ENCODE measurements around the gene GNAI2.
"Not testable (repeated sequence)": the region's sequence is repeated elsewhere in the genome, so short reads cannot be mapped to it uniquely, and the experiment has no call there.

The GNAI2 gene

DNA sequence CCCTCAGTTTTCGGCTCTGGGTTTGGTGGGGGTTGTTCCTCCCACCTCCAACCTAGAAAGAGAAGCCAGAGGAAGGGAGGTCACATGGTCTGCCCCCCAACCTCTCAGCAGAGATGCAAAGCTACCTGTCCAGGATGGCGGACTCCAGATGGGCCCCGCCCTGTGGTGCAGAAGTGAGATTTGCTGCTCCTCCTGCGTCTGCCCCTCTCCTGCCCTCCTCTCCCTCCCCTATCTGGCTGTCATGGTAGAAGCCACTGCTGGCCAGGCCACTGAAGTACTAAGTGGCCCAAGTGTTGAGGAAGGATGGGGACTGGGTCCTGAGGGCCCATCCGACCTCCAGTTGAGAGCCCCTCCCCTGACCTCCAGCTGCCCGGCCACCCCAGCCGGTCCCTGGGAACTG is 30.8 kb downstream of the GNAI2 start:
- no peak for DNase-seq

DNA sequence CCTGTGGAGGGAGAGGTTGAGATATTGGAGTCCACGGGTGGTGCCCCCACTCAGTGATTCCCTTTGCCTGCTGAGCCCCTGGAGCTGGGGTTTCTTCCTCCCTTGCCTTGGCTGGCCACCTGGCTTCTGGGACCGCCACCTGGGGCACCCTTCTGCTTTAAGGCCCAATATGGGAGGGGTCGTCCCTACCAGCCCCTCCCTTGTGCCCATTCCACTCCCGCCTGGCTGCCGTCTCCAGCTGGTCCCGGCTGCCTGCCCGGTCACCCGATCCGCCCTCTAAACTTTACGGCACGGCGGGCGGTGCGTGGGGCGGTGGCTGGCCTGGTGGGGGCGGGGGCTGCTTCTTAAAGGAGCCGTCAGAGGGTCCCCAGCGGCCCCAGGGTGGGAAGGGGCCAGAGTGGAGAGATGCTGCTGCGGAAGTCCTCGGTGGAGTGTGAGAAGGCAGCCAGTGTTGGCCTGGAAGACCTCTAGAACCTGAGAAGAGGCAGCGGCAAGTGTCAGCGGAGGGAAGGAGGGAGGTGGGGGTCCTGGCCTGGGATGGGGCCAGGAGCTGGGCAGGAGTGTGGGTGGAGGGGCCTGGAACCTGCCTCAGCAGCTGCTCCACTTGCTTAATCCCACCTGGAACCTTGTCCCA is 31.4 kb downstream of the GNAI2 start:
- no peak for DNase-seq

DNA sequence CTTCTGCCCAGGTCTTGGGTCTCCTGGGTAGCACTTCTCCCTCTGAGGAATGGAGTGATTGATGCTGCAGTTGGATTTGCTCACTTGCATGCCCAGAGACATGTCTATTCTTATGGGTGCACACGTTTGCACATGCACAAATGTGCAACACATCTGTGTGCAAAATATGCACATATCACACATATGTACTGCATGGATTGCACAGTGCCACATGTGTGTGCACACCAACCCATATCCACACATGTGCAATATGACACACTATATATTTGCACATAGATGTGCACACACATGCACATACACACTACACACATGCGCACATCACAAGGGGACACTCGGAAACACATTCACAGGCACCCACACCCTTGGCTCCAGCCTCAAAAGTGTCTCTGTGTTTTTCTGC is 32.3 kb downstream of the GNAI2 start:
- no peak for DNase-seq

- DNase-seq: no peak
Observed at GRCh38 chr3:50268703-50269451, 32.9 kb downstream of the GNAI2 start, which contains the start of gene SEMA3B. TSS of gene SEMA3B (plus strand) at chr3:50269147. CDS start at chr3:50269241, 94 bp downstream.

GRCh38 chr3:50269460-50269859 is 33.5 kb downstream of the GNAI2 start:
- no peak for DNase-seq

GRCh38 chr3:50269977-50270413 is 34.0 kb downstream of the GNAI2 start:
- no peak for DNase-seq

DNA sequence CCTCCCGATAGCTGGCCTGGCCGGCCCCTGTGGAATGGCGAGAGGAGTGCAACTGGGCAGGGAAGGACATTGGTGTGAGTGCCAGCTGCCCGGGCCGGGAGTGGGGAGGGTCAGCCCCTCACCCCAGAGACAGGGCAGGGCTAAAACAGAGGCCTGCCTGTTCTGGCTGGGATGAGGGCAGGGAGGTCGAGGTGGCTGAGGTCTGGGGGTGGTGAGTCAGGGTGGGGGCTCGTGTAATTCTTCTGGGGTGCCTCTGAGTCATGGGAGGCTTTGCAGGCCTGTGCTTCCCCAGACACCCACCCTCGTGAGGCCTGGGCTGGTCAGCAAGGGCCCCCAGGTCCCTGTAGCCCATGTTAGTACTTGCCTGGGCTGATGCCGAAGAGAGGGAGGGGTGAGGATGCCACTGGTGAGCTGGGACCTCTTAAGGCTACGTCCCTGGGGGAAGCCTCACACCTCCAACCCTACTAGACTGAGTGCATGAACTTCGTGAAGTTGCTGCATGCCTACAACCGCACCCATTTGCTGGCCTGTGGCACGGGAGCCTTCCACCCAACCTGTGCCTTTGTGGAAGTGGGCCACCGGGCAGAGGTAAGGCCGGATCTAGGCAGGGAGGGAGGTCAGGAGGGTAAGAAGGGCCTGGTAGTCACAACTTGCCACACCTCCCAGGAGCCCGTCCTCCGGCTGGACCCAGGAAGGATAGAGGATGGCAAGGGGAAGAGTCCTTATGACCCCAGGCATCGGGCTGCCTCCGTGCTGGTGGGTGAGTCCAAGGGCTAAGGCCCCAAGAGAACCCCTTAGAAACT is 34.6 kb downstream of the GNAI2 start:
- DNase-seq: no peak

DNA sequence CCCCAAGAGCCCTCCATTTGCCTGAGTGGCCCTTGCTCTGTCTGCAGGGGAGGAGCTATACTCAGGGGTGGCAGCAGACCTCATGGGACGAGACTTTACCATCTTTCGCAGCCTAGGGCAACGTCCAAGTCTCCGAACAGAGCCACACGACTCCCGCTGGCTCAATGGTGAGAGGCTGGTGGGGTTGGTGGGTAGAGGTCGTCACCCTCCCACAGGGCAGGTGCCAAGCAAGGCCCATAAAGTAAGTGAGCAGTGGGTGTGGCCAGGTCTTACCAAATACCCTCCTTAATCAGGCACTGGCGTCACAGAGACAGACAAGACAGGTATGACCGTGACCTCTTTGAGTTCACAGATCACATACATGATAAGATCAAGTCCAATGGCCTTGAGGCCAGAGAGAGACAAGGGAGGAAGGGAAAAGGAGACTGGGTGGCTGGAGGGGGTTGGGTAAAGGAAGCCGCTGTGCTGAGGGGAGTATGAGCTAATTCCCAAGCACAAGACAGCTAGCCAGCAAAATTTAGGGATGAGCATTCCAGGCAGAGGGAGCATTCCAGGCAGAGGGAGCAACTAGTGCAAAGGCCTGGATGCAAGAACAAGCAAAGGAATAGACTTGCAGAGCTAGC is 35.4 kb downstream of the GNAI2 start:
- no peak for DNase-seq

DNA sequence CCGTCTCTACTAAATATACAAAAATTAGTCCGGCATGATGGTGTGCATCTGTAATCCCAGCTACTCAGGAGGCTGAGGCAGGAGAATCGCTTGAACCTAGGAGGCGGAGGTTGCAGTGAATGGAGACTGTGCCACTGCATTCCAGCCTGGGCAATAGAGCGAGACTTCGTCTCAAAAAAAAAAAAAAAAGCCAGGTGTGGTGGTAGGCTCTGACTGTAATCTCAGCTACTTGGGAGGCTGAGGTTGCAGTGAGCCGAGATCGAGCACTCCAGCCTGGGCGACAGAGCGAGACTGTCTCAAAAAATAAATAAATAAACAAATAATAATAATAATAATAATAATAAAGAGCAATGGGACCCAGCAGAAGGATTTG is 36.5 kb downstream of the GNAI2 start:
- DNase-seq: not testable (repeated sequence)

- peak; percentile 63 for DNase-seq
Observed at GRCh38 chr3:50272911-50273688, 37.1 kb downstream of the GNAI2 start.

- DNase-seq: no peak
Observed at GRCh38 chr3:50273689-50274065, 37.7 kb downstream of the GNAI2 start.

DNA sequence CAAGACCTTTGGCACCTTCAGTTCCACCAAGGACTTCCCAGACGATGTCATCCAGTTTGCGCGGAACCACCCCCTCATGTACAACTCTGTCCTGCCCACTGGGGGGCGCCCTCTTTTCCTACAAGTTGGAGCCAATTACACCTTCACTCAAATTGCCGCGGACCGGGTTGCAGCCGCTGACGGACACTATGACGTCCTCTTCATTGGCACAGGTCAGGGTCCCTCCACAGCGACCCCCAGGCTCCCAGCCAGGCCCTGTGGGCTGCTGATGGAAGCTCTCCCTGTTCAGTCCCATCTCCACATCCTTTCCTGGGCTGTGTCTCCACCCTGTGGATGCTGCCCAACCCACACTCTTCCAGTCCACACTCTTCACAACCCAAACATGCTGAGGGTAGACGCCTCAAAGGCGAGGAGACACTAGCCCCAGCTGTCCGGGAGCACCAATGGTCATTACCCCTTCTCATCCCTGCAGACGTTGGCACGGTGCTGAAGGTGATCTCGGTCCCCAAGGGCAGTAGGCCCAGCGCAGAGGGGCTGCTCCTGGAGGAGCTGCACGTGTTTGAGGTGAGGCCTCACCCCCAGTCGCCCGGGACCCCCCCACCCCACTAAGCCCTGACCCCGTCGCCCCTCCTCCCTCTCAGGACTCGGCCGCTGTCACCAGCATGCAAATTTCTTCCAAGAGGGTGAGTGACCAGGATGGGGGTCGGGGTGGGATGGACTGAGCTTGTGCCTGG is 38.5 kb downstream of the GNAI2 start:
- DNase-seq: no peak

- no peak for DNase-seq
Observed at GRCh38 chr3:50275141-50275995, 39.4 kb downstream of the GNAI2 start.

DNA sequence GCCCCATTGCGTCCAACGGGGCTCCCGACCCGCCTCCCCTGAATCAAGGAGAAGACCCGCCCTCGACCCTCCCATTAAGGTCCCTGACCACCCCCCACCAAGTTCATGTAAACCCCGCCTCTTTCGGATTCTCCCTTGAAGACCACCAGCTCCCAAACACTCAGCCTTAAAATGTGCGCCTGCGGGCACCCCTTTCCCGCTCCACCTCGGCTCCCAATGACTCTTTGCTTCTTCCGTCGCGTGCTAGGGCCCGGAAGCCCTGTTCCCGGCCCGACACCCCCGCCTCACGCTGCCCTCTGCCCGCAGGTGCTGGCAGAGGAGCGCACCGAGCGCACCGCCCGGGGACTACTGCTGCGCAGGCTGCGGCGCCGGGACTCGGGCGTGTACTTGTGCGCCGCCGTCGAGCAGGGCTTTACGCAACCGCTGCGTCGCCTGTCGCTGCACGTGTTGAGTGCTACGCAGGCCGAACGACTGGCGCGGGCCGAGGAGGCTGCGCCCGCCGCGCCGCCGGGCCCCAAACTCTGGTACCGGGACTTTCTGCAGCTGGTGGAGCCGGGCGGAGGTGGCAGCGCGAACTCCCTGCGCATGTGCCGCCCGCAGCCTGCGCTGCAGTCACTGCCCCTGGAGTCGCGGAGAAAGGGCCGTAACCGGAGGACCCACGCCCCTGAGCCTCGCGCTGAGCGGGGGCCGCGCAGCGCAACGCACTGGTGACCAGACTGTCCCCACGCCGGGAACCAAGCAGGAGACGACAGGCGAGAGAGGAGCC is 40.2 kb downstream of the GNAI2 start:
- DNase-seq: no peak

DNA sequence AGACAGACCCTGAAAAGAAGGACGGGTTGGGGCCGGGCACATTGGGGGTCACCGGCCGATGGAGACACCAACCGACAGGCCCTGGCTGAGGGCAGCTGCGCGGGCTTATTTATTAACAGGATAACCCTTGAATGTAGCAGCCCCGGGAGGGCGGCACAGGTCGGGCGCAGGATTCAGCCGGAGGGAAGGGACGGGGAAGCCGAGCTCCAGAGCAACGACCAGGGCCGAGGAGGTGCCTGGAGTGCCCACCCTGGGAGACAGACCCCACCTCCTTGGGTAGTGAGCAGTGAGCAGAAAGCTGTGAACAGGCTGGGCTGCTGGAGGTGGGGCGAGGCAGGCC is 40.7 kb downstream of the GNAI2 start:
- DNase-seq: no peak

GRCh38 chr3:50278123-50278879 is 42.3 kb downstream of the GNAI2 start:
- no peak for DNase-seq

GRCh38 chr3:50278880-50279224 is 42.8 kb downstream of the GNAI2 start, which contains the start of gene LSMEM2:
TSS of gene LSMEM2 (plus strand) at chr3:50279087. CDS start at chr3:50279114, 27 bp downstream.
- DNase-seq: no peak

- DNase-seq: no peak
Observed at GRCh38 chr3:50279255-50280016, 43.4 kb downstream of the GNAI2 start.

DNA sequence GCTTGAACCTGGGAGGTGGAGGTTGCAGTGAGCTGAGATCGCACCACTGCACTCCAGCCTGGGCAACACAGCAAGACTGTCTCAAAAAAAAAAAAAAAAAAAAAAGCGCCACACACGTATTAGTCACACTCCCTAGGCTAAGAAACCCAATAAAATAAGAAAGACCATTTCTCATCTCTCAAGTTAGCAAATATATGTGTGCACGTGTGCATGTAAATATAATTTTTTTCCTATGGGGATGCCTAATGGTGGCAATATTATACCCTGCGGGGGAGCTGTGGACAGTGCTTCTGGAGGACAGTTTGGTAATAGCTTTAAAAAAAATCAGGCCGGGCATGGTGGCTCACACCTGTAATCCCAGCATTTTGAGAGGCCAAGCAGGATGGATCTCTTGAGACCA is 48.1 kb downstream of the GNAI2 start:
- DNase-seq: not testable (repeated sequence)
